Activated T-cell treated with anti-CD3 and anti-CD28 coated beads for 1 hour (primary cell): ENCODE results near the gene GNG7.
"Not testable (repeated sequence)": the region's sequence is repeated elsewhere in the genome, so short reads cannot be mapped to it uniquely, and the experiment has no call there.

ENCODE experiments used
- DNase-seq: peaks from one replicate; pipeline ENCODE4 v3.0.0-alpha.2; 2020; ENCODE audit warnings: low read depth

GNG7 gene

DNA sequence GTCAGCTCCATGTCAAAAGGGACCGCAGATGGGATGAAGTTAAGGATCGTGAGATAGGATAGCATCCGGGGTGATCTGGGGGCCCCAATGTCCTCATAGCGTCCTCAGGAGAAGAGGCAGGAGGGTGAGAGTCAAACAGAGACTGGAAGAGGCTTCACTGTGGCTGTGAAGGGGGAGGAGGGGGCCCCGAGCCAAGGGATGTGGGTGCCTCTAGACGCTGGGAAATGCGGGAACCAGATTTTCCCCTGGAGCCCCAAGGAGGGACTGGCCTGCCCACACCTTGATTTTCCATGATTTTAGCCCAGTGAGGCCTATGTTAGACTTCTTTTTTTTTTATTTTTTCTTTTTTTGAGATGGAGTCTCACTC is 61.2 kb downstream of the GNG7 start:
- no peak for DNase-seq

DNA sequence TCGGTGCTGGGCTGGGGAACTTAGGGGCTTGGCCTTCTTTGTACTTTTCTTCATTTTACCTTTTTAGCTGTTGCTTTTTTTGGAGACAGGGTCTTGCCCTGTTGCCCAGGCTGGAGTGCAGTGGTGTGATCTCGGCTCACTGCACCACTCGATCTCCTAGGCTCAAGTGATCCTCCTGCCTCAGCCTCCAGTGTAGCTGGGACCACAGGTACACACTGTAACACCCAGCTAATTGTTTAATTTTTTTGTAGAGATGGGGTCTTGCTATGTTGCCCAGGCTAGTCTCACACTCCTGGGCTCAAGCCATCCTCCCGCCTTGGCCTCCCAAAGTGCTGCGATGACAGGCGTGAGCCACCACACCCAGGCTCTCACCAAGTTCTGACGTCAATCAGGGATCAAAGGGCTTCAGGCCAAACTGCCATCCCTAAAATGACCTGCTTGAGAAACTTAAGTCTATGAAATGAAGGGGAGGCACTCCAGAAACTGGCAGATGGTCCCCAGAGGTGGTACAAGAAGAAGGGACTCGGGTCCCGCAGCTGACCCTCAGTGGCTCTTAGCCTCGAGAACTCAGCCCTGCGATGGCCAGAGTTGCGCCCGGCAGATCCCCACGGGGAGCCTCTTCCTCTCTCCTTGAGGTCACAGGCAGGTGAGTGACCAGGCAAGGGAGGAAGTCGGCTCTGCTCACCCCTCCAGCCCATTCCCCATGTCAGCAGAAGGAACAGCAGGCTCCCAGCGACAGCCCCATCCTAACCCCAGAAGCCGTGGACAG is 61.7 kb downstream of the GNG7 start:
- DNase-seq = no peak

DNA sequence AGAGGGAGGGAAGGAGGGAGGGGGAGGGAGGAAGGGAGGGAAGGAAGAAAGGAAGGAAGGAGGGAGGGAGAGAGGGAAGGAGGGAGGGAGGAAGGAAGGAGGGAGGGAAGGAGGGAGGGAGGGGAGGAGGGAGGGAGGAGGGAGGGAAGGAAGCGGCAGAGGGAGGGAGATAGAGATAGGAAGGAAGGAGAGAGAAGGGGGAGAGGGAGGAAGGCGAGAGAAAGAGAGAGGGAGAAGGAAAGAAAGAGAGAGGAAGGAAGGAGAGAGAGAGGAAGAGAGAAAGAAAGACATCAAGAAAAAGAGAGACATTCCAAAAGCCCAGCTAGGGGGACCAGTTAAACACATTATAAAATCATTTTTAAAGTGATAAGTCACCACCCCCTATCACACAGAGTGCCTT is 62.5 kb downstream of the GNG7 start:
- DNase-seq = no peak

DNA sequence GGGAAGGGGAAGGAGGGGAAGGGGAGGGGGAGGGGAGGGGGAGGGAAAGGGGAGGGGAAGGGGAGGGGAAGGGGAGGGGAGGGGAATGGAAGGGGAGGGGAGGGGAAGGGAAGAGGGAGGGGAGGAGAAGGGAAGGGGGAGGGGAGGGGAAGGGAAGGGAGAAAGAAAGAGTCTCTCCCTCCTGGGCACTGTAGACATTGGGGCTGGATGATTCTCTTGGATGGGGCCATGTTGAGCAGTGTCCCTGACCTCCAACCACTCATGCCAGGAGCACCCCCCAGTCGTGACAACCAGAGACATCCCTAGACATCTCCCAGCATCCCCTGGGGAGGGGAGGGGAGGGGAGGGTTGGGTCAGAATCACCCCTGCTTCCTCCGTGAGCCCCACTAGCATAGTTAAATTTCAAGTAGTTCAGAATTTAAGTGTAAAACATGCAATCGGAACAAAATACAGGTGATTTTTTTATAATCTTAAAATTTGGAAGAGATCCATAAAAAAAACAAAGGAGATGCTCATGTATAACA is 64.0 kb downstream of the GNG7 start:
- DNase-seq = no peak

DNA sequence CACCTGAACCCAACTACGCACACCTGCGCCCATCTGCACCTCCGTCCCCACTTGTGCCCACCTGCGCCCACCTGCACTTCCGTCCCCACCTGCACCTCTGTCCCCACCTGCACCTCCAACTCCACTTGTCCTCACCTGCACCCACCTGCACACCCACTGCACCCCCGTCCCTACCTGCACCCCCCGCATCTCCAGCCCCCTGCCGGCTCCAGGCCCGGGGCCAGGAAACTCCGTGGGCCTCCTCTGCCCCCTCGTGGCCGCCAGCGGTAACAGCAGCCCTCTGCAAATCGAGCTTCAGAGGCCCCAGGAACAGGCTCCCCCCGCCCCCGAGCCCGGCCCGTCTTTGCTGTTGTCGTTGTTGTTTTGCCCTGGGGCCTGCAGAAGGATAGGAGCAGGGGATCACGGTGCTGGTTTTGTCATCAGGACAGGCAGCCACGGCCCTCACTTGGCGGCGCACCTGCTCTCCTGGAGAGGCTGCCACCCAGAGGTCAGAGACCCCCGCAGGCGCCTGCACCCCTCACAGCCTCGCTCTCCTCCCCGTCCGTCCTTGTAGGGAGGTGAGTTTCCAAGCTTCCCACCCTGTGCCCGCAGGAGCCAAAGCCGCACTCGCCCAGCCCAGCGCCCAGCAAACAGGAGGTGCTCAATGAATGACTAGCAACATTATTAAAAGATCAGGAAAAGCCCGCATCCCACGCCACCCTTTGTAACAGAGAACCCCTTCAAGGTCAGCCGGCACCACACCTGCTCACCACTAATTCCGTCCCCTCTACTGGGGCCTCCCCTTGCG is 65.4 kb downstream of the GNG7 start:
- DNase-seq = peak; percentile 67

DNA sequence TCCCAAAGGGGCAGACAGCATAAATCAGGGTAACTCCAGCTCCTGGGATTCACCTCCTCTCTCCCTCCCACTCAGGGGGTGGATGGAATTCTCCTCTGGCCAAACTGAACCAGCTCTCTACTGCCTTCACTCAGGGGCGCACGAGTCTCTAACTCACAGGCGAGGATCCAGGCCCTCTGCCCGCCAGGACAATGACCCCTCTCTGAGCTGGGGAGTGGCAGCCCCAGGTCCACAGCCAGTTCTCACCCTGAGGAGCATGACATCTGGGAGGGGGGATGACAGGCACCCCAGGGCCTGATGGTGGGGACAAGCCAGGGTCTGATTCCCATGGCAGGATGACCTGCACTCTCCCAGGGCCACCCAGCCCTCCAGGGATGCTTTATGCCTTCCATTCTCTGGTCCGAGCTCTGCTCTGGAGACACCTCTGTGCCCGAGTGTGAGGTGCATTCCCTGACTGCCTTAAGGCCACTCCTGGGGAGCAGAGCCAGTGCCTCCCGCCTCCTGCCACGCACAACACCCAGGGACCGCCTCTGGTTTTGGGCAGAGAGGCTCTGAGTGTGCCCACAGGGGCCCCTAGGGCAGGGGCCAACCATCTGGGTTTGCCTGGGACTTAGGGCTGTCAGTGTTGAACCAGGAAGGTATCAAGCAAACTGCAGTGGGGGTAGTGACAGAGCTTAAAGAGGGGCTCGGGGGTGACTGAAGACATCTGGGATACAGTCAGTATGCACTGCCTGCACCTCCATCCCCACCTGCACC is 66.2 kb downstream of the GNG7 start:
- DNase-seq = no peak

DNA sequence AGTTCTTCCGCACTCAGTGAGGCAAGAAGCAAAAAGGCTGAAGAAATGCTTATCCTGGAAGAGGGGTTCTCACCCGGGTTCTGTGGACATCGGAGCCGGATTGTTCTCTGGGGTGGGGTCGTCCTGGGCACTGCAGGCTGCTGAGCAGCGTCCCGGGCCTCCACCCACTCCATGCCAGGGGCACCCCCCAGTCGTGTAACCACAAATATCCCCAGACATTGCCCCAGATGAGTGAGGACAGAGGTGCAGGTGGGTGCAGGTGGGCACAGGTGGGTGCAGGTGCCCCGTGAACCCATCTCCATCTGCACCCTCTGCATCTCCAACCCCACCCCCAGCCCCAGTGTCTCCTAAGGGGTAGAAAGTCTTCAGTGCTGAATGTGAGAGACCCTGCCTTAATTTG is 67.5 kb downstream of the GNG7 start:
- no peak for DNase-seq

DNA sequence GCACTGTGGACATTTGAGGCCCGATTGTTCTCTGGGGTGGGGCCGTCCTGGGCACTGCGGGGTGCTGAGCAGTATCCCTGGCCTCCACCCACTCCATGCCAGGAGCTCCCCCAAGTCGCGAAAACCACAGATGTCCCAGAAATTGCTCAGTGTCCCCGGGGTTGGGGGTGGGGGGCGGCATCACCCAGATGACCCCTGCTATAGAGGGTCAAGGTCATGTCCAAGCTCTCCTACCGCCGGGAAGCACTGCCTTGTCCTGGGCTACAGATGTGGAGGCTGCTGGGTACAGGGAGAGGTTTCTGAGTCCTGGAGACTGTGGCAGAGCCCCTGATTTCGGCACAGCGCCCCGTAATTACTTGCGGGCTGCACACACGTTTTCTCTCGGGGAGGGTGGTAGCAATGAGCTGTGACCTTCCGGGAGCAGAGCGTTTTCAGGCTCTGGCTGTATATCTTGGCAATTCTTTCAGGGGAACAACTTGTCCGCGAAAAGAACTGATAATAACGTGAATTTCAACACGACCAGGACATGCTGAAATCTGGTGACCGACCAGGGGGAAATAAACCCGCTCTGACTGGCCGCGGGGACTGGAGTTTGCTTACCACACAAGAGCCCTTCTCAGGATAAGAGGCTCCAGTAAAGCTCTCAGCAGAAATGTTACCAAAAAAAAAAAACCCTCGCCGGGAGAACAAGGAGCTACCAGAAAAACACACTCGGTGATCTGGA is 68.1 kb downstream of the GNG7 start:
- DNase-seq = no peak

DNA sequence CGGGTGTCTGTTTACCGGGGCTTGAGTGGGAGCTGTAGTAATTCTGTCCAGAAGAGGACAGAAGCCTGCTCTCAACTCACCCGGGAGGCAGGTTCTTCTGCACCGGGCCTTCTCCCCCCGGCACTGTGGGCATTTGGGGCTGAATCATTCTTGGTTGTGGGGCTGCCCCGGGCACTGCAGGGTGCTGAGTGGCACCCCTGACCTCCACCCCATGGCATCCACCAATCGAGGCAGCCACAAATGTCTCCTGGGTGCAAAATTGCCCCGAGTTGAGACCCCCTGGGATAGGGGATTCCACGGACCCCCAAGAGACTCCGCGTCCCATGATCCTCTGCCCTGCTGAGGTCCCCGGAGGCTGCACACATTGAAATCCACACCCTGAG is 68.8 kb downstream of the GNG7 start:
- no peak for DNase-seq

DNA sequence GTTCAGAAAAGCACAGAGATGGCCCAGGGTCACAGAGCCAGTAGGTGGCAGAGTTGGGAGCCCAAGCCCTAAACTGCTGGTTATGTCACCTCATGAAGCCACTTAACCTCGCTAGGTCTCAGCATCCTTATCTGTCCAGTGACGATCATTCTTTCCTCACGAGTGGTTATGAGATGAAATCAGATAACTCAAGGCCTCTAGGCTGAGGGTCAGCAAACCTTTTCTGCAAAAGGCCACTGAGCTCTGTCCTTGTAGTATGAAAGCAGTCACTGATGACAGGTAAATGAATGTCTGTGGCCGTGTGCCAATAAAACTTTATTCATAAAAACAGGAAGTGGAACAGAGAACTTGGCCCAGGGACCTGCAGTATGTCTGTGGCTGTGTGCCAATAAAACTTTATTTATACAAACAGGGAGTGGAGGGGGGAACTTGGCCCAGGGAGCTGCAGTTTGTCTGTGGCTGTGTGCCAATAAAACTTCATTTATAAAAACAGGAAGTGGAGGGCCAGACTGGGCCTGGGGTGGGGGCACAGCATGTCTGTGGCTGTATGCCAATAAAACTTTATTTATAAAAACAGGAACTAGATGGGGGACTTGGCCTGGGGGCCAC is 71.2 kb downstream of the GNG7 start:
- no peak for DNase-seq

DNA sequence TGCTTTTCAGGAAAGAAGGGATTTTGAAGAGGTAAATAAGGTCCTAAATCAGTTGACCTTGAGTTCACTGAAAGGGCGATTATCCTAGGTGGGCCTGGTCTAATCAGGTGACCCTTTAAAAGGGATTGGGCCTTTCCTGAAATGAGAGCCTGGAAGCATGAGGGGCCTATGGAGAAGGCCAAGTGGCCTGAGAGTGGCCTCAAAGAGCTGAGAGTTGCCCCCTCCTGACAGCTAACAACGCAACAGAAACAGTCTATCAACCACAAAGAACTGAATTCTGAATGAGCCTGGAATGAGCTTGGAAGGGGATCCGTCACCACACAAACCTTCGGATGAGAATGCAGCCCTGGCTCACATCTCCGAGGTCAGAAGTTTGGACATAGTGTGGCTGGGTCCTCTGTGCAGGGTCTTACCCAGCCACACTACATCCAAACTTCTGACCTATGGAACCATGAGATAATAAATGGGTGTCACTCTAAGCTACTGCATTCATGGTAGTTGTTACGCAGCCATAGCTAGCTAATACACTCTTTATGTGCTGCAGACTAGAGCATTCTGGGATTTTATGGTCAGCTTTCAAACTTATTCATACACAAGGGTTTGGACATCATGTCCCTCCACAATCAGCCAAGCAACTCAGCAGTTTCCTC is 72.0 kb downstream of the GNG7 start:
- no peak for DNase-seq

DNA sequence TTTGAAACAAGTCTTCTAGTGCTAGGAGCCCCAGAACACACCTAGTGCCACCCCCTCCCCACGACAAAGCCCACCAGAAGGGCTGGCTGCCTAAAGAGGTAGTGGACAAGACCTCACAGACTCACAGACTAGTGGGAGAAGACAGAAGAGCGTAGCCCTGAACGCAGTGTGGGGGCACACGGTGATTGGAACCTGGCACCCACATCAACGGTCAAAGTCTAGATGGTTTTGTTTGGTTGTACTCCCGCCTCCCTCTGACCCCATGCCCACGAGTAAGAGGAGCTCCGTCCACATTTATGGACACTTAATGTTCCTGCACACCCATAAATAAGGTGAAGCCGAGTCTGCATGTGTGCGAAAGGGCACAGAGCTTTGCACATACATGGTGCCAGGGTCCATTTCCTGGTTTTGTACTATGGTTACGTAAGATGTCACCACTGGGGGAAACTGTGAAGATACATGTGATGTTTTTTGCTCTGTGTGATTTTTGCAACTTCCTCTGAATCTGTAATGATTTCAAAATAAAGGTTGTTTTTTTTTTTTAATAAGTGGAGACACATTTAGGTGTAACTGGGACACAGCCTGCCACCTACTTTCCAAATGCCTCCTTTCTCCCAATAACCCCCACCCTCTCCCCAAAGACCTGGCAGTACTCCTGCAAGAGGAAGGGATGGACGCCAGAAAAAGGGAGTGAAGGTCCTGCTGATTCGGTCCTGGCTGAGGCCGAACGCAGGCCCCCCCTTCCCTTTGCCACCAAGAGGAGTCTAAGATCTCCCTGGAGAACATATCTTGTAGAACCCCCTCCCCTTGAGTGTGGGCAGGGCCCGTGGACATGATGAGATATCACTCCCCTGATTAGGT is 72.8 kb downstream of the GNG7 start:
- DNase-seq = no peak

DNA sequence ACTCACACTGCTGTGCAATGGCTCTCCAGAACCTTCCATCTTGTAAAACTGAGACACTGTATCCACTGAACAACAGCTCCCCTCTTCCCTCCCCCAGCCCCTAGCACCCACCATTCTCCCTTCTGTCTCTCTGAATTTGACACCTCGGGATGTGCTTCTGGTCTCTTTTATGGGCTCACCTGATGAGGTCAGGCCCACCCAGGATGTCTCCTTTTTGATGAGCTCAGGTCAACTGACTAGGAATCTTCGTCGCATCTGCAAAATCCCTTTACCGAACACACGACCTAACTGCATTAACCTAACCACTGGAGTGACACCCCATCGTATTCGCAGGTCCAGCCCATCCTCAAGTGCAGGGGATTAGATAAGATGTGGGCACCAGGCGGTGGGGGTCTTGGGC is 73.9 kb downstream of the GNG7 start:
- DNase-seq = no peak

DNA sequence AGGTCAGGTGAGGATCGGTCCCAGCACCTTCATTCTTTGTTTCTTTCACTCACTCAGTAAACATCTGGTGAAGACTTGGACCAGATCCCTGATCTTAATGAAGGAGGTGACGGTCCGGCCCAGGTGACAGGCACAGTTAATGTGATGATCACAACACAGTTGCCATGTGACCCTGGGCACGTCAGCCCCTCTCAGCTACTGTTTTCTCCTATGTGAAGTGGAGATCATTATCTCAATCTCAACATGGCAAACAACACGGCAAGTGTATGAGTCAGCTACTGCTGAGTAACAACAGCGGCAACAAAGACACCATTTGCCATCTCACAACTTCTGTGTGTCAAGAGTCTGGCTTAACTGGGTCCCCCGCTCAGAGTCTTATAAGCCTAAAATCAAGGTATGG is 74.6 kb downstream of the GNG7 start:
- no peak for DNase-seq

DNA sequence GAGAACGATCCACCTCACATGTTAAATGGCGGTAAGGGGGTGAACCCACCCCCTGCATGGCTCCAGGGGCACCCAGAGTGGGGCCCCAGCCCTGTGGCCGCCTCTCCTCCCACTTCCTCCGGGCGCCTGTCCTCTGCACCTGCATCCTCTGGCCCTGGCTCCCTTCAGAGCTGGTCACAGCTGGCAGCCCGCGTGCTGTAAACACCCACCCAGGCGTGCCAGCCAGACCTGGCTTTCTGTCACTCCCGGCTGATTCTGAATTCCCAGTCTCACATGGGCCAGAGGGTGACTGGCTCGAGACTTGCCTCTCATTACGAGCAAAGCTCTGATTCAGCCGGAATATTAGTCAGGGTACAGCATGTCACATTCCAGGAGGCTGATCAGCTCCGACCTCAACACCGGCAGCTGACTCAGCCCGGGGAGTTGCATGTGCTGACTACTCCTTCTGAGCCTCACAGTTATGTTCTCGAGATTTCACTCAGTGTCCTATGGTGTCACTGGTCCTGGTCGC is 75.1 kb downstream of the GNG7 start:
- no peak for DNase-seq

DNA sequence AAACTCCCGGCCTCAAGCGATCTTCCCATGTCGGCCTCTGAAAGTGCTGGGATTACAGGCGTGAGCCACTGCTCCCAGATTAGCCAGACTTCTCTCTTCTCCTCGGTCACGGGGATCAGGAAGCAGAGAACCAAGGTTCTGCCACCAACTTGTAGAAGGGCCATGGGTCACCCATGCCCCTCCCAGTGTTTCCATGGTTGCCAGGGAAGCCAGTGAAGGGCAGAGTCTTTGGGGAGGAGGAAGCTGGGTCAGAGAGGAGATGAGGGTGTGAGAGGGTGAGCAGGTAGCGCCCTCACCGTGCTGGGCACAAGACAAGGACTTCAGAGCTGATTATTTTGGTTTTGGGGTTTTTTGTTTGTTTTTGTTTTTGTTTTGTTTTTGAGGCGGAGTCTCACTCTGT is 77.1 kb downstream of the GNG7 start:
- DNase-seq = no peak

DNA sequence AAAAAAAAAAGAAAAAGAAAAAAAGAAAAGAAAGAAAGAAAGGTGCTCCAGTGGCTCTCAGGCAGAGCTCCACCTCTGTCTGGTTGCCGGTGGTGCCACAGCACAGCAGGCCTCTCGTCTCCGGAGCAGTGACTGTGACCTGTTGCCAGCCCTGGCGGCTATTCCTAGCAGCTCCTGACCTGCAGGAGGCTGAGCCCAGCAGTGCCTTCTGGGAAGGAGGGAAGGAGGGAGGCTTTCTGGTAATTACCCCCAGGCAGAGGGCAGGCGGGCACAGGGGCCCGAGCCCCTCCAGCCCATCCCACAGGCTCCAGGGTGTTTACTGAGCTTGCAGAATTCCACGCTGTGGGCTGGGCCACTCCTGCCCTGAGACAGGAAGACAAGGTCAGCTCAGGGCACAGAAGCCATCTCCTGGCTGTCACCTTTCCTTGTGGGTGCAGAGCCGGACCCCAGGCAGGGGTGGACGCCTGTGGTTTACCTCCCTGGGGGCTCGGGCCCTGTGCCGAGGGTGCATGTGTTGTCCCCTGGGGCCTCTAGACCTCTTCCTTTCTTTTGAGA is 77.9 kb downstream of the GNG7 start:
- DNase-seq = no peak

DNA sequence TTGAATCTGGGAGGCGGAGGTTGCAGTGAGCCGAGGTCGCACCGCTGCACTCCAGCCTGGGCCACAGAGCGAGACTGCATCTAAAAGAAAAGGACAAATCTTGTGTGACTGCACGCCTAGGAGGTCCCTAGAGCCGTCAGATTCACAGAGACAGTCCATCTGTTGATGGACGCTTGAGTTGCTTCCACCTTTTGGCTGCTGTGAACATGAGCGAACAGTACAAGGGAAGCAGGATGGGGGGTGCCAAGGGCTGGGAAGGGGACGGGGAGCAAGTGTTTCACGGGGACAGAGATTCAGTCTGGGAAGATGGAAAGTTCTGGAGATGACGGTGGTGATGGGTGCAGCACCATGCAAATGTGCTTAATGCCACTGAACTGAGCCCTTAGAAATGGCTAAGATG is 78.7 kb downstream of the GNG7 start:
- no peak for DNase-seq

DNA sequence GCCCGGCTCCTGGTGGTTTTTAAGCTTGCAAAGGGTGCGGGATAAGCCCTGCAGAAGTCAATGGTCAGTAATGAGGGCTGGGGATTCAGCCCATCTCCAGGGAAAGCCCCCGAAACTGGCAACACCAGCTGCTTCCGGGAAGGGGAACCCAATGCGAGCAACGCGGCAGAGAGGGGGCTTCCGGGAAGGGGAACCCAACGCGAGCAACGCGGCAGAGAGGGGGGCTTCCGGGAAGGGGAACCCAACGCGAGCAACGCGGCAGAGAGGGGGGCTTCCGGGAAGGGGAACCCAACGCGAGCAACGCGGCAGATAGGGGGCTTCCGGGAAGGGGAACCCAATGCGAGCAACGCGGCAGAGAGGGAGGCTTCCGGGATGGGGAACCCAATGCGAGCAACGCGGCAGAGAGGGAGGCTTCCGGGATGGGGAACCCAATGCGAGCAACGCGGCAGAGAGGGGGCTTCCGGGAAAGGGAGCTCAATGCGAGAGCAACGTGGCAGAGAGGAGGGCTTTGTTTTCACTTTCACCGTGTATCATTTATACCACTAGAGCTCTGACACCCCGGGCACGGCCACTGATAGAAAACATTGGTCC is 80.0 kb downstream of the GNG7 start:
- DNase-seq = not testable (repeated sequence)
